DND-41 (cell line): ENCODE measurements around the gene TAS2R50.

Source experiments
- ATAC-seq: fragments of 200-7000 bp; cut with Tn5 transposase; 3 replicates; pipeline ENCODE4 v1.9.1; 2021; ENCODE audit warnings: low read depth; ENCODE audit not compliant: insufficient read depth
- DNase-seq: peaks from one replicate; pipeline ENCODE4 v3.0.0-alpha.2; 2020
- H2AFZ ChIP-seq: 2 replicates; pipeline ENCODE4 v1.6.0; 2012; ENCODE audit warnings: low read depth, low read length
- H3K27ac ChIP-seq: 2 replicates; pipeline ENCODE4 v1.5.1; 2012; ENCODE audit warnings: low read length, inconsistent platforms
- H3K27me3 ChIP-seq: fragments of 200-600 bp; sonication (generic); 2 replicates; pipeline ENCODE4 v1.6.0; 2012; ENCODE audit warnings: low read length, mild to moderate bottlenecking, inconsistent platforms; ENCODE audit not compliant: insufficient read depth, poor library complexity
- H3K36me3 ChIP-seq: 2 replicates; pipeline ENCODE4 v1.5.1; 2012; ENCODE audit warnings: low read length, inconsistent platforms; ENCODE audit not compliant: insufficient read depth
- H3K4me1 ChIP-seq: 2 replicates; pipeline ENCODE4 v1.5.1; 2012; ENCODE audit warnings: mild to moderate bottlenecking, low read length; ENCODE audit not compliant: insufficient read depth
- H3K4me2 ChIP-seq: 2 replicates; pipeline ENCODE4 v1.6.0; 2012; ENCODE audit warnings: mild to moderate bottlenecking, moderate library complexity, low read length, inconsistent platforms; ENCODE audit not compliant: insufficient read depth
- H3K4me3 ChIP-seq, 2 experiments: fragments of 200-600 bp in 1 of 2; shearing (Covaris generic) in 1 of 2; 2 replicates each; pipeline ENCODE4 v1.5.1; 2012 to 2016; ENCODE audit warnings: inconsistent platforms in 2 of 2, low read length in 2 of 2, mild to moderate bottlenecking in 2 of 2, low read depth in 1 of 2, moderate library complexity in 1 of 2
- H3K79me2 ChIP-seq: 2 replicates; pipeline ENCODE4 v1.6.0; 2012; ENCODE audit warnings: low read length, inconsistent platforms; ENCODE audit not compliant: insufficient read depth
- H3K9ac ChIP-seq: 2 replicates; pipeline ENCODE4 v1.6.0; 2012; ENCODE audit warnings: low read depth, mild to moderate bottlenecking, inconsistent platforms, low read length, moderate library complexity
- H3K9me3 ChIP-seq: 2 replicates; pipeline ENCODE4 v1.5.1; 2012; ENCODE audit warnings: low read length, moderate library complexity, mild to moderate bottlenecking, inconsistent platforms; ENCODE audit not compliant: insufficient read depth, severe bottlenecking
- H4K20me1 ChIP-seq: 2 replicates; pipeline ENCODE4 v1.6.0; 2012; ENCODE audit warnings: low read length; ENCODE audit not compliant: insufficient read depth
- EZH2 ChIP-seq: IDR thresholded peaks from 3 replicates; pipeline ENCODE4 v1.6.1; 2012; ENCODE audit warnings: borderline replicate concordance, low read depth, mild to moderate bottlenecking, moderate library complexity, low read length, inconsistent platforms; ENCODE audit not compliant: severe bottlenecking
- TF ChIP-seq, protein P1 (sequence below): IDR thresholded peaks from 2 replicates; pipeline ENCODE4 v1.5.1; 2012; ENCODE audit warnings: borderline replicate concordance, low read length, moderate library complexity, mild to moderate bottlenecking; ENCODE audit not compliant: poor library complexity, severe bottlenecking; ENCODE audit errors: extremely low read depth

Gene TAS2R50

GRCh38 chr12:10968765-10969456 lies 17.8 kb downstream of the TAS2R50 start:
- TF ChIP-seq, protein P1, sequence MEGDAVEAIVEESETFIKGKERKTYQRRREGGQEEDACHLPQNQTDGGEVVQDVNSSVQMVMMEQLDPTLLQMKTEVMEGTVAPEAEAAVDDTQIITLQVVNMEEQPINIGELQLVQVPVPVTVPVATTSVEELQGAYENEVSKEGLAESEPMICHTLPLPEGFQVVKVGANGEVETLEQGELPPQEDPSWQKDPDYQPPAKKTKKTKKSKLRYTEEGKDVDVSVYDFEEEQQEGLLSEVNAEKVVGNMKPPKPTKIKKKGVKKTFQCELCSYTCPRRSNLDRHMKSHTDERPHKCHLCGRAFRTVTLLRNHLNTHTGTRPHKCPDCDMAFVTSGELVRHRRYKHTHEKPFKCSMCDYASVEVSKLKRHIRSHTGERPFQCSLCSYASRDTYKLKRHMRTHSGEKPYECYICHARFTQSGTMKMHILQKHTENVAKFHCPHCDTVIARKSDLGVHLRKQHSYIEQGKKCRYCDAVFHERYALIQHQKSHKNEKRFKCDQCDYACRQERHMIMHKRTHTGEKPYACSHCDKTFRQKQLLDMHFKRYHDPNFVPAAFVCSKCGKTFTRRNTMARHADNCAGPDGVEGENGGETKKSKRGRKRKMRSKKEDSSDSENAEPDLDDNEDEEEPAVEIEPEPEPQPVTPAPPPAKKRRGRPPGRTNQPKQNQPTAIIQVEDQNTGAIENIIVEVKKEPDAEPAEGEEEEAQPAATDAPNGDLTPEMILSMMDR, result no peak
- TF ChIP-seq EZH2, result no peak
- no peak overlapping the region for H3K4me3 ChIP-seq
- no peak overlapping the region for H3K27ac ChIP-seq
- no peaks in the 10 kb centered on the region for H3K4me1 ChIP-seq
- ATAC-seq (no peak), DNase-seq (no peak)
- no peaks in the 10 kb centered on the region for H3K79me2 ChIP-seq
- no peak overlapping the region for H3K4me2 ChIP-seq
- H2AFZ ChIP-seq, result no peak overlapping the region
- H3K36me3 ChIP-seq, result no peaks in the 10 kb centered on the region
- no peak overlapping the region for H3K9ac ChIP-seq
- H3K9me3 ChIP-seq, result no peaks in the 10 kb centered on the region
- H3K27me3 ChIP-seq, result no peaks in the 10 kb centered on the region
- peaks cover 7% of the 10 kb centered on the region; the same call in 1 of the 2 replicates for H4K20me1 ChIP-seq

GRCh38 chr12:10967409-10967808 lies 19.3 kb downstream of the TAS2R50 start:
- no peaks in the 10 kb centered on the region for H3K79me2 ChIP-seq
- DNase-seq (no peak), ATAC-seq (no peak)
- H2AFZ ChIP-seq, result no peak overlapping the region
- no peaks in the 10 kb centered on the region for H3K9me3 ChIP-seq
- H3K4me1 ChIP-seq, result no peaks in the 10 kb centered on the region
- H3K27me3 ChIP-seq, result no peaks in the 10 kb centered on the region
- H4K20me1 ChIP-seq, result peaks cover 7% of the 10 kb centered on the region; the same call in 1 of the 2 replicates
- TF ChIP-seq, protein P1, result no peak
- no peak for TF ChIP-seq EZH2
- no peak overlapping the region for H3K4me2 ChIP-seq
- H3K36me3 ChIP-seq, result no peaks in the 10 kb centered on the region
- H3K9ac ChIP-seq, result no peak overlapping the region
- H3K27ac ChIP-seq, result no peak overlapping the region
- no peak overlapping the region for H3K4me3 ChIP-seq

- H3K27ac ChIP-seq, result no peak overlapping the region
- no peaks in the 10 kb centered on the region for H3K27me3 ChIP-seq
- DNase-seq (no peak), ATAC-seq (no peak)
- no peaks in the 10 kb centered on the region for H3K36me3 ChIP-seq
- no peaks in the 10 kb centered on the region for H3K9me3 ChIP-seq
- no peaks in the 10 kb centered on the region for H3K79me2 ChIP-seq
- H3K4me1 ChIP-seq, result peaks cover 6% of the 10 kb centered on the region
- no peak for TF ChIP-seq EZH2
- TF ChIP-seq, protein P1, result no peak
- no peak overlapping the region for H3K9ac ChIP-seq
- H2AFZ ChIP-seq, result no peak overlapping the region
- no peak overlapping the region for H3K4me3 ChIP-seq
- peaks cover 13% of the 10 kb centered on the region for H4K20me1 ChIP-seq
- no peak overlapping the region for H3K4me2 ChIP-seq
Observed at GRCh38 chr12:10966314-10966713, 20.4 kb downstream of the TAS2R50 start.
